ENCODE data around the gene L1CAM.

L1CAM gene, protein sequence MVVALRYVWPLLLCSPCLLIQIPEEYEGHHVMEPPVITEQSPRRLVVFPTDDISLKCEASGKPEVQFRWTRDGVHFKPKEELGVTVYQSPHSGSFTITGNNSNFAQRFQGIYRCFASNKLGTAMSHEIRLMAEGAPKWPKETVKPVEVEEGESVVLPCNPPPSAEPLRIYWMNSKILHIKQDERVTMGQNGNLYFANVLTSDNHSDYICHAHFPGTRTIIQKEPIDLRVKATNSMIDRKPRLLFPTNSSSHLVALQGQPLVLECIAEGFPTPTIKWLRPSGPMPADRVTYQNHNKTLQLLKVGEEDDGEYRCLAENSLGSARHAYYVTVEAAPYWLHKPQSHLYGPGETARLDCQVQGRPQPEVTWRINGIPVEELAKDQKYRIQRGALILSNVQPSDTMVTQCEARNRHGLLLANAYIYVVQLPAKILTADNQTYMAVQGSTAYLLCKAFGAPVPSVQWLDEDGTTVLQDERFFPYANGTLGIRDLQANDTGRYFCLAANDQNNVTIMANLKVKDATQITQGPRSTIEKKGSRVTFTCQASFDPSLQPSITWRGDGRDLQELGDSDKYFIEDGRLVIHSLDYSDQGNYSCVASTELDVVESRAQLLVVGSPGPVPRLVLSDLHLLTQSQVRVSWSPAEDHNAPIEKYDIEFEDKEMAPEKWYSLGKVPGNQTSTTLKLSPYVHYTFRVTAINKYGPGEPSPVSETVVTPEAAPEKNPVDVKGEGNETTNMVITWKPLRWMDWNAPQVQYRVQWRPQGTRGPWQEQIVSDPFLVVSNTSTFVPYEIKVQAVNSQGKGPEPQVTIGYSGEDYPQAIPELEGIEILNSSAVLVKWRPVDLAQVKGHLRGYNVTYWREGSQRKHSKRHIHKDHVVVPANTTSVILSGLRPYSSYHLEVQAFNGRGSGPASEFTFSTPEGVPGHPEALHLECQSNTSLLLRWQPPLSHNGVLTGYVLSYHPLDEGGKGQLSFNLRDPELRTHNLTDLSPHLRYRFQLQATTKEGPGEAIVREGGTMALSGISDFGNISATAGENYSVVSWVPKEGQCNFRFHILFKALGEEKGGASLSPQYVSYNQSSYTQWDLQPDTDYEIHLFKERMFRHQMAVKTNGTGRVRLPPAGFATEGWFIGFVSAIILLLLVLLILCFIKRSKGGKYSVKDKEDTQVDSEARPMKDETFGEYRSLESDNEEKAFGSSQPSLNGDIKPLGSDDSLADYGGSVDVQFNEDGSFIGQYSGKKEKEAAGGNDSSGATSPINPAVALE

DNA sequence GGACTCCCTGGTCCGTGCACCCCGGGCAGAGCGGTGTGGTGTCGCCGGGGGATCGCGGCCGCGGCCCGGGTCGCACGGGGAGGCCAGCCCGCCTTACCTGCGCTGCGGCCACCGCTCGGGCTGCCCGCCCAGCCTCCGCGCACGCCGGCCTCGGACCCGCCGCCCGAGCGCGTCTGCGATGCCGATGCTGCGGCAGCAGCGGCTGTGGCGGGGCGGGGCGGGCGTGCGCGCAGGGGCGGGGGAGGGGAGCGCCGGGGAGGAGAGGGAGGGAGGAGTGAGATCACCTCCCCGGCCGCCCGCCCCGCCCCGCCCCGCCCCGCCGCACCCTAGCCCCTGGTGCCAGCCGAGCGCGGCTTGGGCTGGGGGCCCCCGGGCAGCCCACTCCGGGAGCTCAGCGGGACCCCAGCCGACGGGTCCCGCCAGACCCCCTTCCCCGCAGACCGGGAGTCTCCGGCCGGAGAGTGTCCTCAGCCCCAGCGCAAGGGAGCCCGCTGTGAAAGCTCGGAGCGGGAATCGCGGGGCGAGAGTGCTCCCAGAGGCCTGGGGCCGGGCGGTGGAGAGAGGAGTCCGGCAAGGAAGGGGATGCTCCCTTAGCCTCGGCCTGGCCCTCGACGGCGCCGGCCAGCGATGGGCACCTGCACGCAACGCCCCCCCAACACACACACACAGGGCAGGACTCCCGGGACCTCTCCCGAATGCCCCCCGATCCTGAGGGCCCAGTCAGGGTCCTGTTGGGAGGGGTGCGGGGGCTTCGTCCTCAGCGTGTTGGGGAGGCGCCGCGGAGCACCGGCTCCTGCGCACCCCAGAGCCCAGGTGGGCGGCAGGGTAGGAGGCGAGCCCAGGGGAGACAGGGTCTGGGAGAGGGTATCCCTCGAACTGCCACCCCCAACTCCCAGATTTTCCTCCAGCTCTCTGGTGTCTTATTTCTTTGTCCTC is at the start of gene L1CAM:
TSS of gene L1CAM (minus strand) at position 206 of the 936 bp plus-strand sequence. CDS start 10,337 bp downstream, outside the sequence.
- DNase-seq (ENCODE audit: low spot score) = no peak

DNA sequence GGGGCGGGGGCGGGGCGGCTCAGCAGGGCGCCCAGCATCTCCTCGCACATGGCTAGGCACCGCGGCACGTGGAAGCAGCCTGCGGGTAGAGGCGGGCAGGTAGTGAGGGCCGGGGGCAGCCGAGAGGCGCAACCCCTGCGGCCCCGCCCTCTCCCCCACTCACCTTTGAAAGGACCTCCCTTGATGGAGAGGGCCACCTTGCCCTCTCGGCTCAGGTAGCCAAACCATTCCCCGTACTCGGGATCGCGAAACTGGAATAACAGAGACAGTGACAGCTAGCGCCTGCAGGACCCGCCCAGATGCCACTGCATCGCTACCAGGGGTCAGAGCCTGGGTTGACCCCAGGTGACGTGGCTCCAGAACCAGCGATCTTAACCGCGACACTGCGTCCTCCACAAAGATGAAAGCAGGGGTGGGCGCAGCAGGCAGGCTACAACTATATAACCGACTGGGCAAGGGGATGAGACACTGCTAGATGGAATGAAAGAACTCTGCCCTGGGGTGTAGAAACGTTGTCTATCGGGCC is 49.4 kb upstream of the L1CAM start:
- peak; percentile 52 for DNase-seq (ENCODE audit: low spot score)

DNA sequence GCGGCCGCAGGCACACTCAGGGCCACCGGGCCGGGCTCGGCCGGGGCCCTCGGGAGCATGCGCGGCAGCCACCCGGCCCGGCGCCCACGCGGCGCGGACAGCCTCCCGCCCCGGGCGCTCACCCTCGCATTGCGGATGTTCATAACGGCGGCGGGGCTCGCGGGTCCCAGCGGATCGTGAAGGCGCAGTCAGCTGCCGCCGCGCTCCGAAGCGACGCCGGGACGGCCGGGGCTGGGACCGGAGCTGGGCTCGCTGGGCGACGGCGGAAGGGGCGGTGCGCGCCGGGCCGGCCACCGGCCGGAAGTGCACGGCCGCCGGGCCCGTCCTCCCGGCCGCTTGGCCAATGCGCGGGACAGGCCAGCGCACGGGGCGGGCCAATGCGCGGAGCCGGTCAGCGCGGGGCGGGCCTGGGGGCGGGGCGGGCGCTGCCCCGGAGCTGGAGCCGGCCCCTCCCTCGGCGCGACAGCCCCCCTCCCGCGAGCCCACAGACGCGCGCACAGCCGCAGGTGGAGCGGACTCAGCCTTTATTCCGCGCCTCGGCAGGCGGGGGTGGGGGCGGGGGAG is 48.9 kb upstream of the L1CAM start, which contains the start of gene NAA10:
TSS of gene NAA10 (minus strand) at position 276 of the 564 bp plus-strand sequence. CDS start at position 143, 133 bp downstream.
- DNase-seq (ENCODE audit: low spot score) = peak; percentile 82

DNA sequence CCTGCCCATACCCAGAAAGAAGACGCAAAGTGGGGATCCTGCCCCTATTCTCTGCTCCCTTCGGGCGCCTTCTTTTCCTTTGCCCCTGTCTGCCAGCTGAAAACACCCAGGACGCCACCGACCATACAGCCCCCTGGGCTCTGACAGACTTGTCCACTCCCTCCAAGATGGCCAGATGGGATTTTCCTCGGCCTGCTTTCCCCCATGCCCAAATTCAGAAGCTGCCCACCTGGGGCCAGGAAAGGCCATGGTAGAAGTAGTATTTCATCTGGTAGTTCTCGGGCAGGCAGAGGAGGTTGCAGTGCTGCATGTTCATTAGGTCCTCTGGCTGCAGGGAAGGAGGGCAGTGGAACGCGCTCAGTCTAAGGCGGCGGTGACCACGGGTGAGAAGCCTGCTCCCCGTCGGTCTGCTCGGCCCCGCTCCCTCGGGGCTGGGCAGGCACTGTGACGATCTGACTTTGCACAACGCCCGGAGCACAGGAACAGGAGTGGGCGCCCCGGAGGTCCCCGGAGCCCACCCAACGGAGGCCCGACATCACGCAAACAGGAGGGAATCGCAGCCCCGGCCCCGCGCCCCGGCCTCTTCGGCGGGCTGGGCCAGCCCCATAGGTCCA is 48.3 kb upstream of the L1CAM start:
- DNase-seq (ENCODE audit: low spot score) = no peak

DNA sequence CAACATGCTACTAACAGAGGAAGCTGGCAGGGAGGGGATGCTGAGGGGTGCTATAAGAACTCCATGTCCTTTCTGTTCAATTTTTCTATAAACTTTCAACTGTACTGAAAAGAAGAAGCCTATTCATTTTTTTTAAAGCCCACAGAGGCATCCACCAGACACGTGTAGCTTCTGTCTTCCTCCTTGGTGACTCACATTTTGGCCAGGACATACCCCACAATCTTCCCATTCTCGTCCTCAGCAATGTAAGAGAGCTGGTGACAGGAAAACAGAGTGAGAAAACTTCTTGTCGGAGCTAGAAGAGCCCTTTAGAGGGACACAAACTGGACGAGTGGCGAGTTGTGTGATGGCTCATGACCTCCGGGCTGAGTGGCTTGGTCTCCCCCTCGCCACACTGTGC is 47.8 kb upstream of the L1CAM start:
- no peak for DNase-seq (ENCODE audit: low spot score)

DNA sequence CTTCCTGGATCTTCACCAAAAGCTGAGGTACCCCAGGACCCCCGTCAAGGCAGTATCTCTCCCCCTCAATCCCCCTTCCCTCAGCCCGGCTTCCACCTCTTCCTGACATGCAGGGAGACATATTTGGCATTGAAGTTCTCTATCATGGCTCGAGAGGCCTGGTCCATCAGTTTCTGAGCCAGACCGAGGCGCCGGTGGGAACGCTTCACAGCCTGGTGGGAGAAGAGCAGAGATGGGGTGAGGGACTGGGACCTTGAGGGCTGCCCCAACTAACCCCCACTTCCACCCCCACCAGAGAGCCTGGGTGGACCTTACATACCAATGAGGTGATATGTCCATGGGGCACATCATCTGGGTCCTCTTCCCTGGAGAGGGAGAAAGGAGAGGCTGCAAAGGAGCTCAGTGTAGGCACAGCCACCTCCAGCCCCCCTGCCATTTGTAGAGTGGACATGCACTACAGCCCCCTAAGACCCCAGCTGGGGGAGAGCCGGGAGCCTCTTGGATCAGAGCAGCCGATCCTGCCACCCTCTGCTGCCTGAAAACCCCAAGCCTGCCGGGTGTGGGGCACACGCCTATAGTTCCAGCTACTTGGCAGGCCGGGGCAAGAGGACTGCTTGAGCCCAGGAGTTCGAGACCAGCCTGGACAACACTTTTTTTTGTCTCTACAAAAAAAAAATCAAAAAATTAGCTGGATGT is 46.4 kb upstream of the L1CAM start:
- no peak for DNase-seq (ENCODE audit: low spot score)

DNA sequence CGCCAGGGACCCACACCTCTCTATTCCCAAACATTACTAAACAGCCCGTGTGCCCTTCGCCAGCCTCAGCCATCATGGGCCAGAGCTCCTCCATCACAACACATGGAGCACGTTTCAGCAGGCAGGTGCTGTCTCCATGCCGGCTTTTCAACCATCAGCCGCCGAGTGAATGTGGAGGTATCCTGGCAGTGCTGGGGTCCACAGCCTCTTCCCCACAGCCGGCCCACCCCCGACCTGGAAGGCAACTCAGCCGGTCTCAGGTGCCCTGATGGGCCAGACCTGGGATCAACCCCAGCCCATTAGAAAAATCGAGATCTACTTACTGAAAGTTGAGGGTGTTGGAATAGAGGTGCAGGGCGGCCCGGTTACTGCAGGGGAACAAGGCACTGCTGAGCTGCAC is 45.8 kb upstream of the L1CAM start:
- no peak for DNase-seq (ENCODE audit: low spot score)

DNA sequence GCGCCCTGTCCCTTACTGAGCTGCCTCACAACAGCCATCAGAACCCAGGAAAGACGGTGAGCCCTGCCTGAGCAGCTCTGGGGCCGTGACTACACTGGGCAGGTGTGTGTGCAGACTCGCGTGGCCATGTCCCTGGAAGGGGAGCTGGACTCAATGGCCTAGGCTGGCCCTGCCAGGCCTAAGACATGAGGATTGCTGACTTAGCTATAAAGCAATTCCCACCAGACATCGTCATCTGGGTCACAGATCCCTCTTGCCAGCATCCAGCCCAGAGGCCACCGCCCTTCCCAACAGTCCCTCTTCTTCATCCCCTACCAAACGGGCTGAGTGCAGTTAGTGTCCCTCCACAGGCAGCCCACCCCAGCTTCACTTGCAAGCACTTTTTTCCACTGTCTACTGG is 45.2 kb upstream of the L1CAM start:
- no peak for DNase-seq (ENCODE audit: low spot score)

DNA sequence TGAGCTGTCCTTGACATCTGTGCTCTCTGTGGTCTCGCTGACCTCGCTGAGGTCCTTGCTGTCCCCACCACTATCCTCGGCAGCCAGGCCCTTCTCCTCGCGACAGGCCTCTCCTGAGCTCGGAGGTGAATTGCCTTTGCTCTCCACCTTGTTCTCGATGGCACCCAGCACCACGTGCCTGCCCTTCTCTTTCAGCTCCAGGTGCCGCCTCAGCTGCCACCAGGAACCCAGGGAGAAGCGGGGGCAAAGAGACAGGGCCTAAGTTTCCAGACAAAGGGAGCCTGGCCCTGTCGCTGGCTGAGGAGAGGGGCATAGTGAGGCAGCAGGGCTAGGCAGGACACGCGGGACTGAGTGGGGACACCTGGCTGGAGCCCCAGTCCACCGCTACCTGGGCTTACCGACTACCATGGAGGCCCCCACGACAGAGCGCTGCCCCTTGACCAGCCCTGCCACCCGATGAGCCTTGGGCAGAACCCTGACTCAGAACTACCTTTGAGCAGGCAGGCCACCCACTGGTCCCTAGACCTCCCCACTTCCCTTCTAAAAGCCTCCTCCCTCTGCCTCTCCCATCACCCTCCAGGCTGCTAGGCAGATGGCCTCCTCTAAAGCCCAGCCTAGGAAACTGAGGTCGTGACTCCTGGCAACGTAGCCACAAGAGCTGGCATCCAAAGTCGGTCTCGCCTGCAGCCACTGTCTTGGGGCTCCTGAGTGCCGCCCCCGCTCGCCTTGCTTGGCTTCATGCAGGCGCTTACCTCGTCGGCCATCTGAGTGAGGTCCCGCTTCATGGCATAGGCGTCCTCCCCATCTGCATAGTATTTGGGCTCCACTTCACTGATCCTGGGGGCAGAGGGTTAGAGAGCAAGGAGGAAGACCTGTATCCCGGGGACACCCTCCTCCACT is 44.3 kb upstream of the L1CAM start:
- no peak for DNase-seq (ENCODE audit: low spot score)

DNA sequence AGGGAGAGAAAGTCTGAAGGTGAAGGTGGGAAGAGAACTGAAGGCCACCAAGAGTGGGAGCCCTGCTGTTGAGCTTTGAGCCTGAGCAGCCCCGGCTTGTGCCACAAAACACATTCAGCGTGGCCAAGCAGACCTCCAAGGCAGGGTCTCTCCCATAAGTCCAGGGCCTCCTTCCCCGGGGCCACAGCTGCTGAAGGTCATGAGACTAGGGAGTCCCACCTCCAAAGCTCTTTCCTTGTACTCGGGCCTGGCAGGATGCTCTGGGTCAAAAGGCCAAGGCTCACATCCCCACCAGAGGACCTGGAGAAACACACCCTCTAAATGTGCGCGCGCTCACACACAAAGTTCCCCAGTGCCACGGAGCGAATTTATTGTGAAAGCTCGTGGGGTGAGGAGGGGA is 43.6 kb upstream of the L1CAM start:
- DNase-seq (ENCODE audit: low spot score) = no peak

DNA sequence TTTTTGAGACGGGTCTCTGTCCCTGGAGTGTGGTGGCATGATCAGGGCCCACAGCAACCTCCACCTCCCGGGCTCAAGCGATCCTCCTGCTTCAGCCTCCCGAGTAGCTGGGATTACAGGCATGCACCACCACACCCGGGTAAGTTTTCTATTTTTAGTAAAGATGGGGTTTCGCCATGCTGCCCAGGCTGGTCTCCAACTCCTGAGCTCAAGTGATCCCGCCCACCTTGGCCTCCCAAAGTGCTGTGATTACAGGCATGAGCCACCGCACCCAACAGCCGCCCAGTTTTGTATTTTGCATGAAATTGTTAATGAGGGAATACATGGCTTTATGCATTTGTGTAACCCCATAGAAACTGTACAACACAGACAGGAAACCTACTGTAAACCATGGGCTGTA is 42.9 kb upstream of the L1CAM start:
- DNase-seq (ENCODE audit: low spot score) = no peak

DNA sequence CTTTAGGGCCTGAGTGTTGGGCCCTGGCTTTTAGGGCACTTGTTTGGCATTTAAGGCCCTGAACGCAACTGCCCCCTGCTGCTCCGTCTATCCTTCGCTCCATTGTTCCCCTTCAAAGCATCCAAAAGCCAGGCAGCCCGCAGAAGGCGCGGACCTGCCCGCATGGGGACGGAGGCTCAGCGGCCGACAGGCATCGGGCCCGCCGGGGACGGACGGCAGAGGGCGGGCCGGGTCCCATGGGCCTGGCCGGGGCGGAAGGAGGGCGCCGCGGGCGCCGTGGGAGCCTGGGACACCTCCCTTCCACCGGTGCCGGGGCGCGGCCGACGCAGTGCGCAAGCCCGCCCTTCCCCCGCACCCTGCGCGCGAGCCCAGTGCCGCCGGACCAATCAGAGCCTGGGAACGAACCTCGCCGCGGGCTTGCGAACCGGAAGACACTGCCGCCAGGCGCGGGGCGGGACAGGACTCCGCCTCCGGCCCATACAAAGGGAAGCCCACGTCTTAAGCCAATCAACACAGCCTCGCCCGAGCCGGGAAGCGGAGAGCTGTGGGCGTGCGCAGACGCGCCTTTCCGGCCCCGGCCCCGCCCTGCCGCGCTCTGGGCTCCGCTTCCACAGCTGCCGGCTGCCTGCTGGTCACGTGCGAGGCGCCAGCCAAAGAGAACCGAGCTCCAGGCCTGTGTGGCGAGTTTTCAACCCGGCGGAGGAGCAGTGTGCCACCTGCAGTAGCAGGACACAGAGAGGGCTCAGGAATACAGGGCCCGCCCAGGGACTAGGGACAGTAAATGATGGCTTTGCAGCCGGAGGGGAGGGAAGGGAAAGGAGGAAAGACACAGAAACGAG is 42.2 kb upstream of the L1CAM start:
- peak; percentile 98 for DNase-seq (ENCODE audit: low spot score)

DNA sequence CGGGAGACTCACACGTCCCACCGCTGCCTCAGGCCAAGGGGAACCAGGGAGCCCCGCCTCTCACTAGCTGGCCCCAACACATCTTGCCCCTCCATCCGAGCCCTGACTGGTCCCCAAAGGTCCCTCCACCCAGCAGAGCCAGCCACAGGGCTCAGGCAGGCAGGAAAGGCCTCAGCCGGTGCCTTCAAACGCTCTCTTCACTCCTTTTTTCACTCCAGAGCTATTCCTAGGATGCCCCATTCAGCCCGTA is 41.6 kb upstream of the L1CAM start:
- no peak for DNase-seq (ENCODE audit: low spot score)

DNA sequence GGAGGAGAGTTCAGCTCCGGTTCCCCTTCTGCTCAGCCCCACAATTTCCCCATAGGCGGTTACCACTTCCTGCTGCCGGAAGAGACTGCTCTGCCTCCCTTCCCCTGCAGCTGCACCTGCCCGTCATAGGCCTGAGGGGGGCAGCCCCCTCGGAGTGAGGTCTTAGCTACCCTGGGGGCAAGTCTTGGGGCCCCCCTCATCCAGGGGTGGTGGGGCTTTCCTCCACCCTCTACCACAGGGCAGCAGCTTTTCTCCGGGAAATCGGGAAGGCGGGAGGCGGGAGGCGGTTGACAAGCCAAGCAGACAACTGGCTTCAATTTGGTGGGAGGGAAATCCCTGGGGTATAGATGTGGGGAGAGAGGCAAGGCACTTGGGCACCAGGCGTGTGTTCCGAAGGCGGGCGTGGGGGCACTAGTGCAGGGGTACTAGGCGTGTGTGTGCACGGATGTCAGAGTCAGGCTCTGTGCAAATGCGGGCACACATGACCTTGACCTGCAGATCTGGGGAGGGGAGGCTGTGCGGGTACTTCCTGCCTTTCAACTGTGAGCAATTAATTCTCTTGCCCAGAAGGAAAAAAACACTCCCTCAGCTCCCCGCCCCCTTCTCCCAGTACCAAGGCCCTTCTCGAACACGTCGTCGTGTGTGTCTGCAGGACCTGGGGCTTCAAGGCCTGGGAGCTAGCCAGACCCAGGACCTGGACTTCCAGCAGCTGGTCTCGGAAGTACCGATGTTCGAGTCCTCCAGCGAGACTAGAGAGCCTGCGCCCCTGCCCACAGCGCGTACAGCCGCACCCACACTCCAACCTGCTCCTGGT is 41.1 kb upstream of the L1CAM start:
- peak; percentile 36 for DNase-seq (ENCODE audit: low spot score)

DNA sequence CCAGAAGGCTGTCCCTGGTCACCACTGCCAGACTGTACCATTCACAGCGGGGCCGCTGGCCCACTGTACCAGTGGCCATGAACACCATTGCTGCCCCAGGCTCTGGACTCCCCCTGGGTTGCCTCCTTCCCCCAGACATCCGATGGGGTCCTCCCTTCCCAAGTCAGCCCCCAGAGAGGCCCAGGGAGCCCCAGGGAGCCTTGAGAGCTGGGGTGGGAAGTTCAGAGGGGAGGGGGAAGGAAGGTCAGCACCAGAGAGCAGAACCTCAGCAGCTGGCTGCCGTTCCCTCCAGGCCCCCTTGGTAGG is 40.5 kb upstream of the L1CAM start:
- DNase-seq (ENCODE audit: low spot score) = no peak

DNA sequence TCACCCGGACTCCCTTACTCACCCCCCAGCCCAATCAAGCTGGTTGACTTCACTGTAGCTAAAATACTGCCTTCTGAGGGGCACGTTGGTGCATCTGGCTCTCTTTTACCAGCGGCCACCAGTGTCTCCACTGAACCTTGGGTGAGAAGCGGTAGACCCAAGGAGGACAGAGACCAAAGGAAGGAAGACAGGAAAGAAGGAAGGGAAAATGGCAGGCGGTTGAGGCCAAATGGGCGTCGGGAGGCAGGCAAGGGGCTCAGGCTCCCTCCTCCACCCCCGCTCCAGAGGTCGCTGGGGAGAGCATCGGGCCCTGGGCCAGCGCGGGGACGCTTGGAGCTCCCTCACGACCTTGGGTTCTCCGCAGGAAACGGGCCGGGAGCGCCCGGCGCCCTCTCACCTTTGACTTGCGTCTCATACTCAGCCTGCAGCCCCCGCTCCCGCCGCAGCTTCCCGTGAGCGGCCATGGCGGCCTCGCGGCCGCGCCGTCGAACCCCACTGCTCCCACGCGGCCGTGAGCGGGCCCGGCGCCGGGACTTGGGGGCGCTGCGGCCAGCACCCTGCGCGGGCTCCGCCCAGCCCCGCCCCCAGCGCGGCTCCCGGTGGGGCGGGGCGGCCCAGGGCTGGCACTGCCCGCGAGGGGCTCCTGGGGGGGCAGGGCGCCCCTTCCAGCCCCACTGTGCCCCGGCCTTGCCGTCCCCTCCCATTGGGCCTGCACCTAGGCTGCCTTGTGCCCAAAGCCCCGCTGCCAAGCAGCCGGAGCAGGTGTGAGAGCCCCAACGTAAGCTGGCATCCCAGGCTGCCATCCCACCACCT is 40.0 kb upstream of the L1CAM start, which contains the start of gene ARHGAP4:
TSS of gene ARHGAP4 (minus strand) at position 526 of the 813 bp plus-strand sequence. CDS start at position 464, 62 bp downstream.
- DNase-seq (ENCODE audit: low spot score) = no peak
